Vagina (tissue), 2 donors: ENCODE measurements around the gene MUCL3. TPM values are rescaled to one million over a fixed set of nuclear protein-coding genes. Genes with fewer than 3 reads are reported as not detected.
"Not testable (repeated sequence)": the region's sequence is repeated elsewhere in the genome, so short reads cannot be mapped to it uniquely, and the experiment has no call there.

Experiments
- DNase-seq, 2 donors: peaks; one replicate each; pipeline ENCODE4 v3.0.0-alpha.2; 2017; ENCODE audit errors: extremely low spot score in 2 of 2
- H3K27ac ChIP-seq: fragments of 200-600 bp; sonication (generic); one replicate; pipeline ENCODE4 v1.5.1; 2019
- H3K27me3 ChIP-seq: fragments of 200-600 bp; sonication (generic); one replicate; pipeline ENCODE4 v1.5.1; 2019
- H3K36me3 ChIP-seq, 2 donors: fragments of 200-600 bp; sonication (generic); one replicate each; pipeline ENCODE4 v1.5.1; 2017 to 2019
- H3K4me1 ChIP-seq: fragments of 200-600 bp; sonication (generic); one replicate; pipeline ENCODE4 v1.5.1; 2019
- H3K4me3 ChIP-seq, 2 donors: fragments of 200-600 bp; sonication (generic); 1 replicate in 1 of 2; 2 replicates in 1 of 2; pipeline ENCODE4 v1.5.1; 2016 to 2019
- H3K9me3 ChIP-seq: fragments of 200-600 bp; sonication (generic); one replicate; pipeline ENCODE4 v1.5.1; 2019
- POLR2A ChIP-seq, 2 donors: fragments of 450-650 bp; IDR thresholded peaks; one replicate each; pipeline ENCODE4 v1.6.1; 2017; ENCODE audit warnings: antibody characterized with exemption in 2 of 2, mild to moderate bottlenecking in 2 of 2, moderate library complexity in 2 of 2
- POLR2AphosphoS5 ChIP-seq, 2 donors: sonication (generic); formaldehyde crosslinking; IDR thresholded peaks; one replicate each; pipeline ENCODE4 v1.9.0; 2017; ENCODE audit warnings: antibody characterized with exemption in 2 of 2, mild to moderate bottlenecking in 2 of 2, low read depth in 1 of 2; ENCODE audit not compliant: insufficient read depth in 1 of 2
- intact Hi-C: fragments of 100-400 bp; cut with DNase I; formaldehyde crosslinking; loops from one replicate; pipeline ENCODE4 v1.15.1; 2023
- total RNA-seq: library from RNA; depleted of rRNA; stranded (reverse); fragments of >200 nt; gene quantifications from one replicate; pipeline ENCODE4 v1.2.3, GENCODE V29; 2016
- TF ChIP-seq, protein P1 (sequence below), 3 experiments: fragments of 450-650 bp in 2 of 3; fragments of 200-600 bp in 1 of 3; sonication (generic) in 1 of 3; IDR thresholded peaks; one replicate each; pipeline ENCODE4 v1.5.1; 2017 to 2019; ENCODE audit warnings: antibody characterized with exemption in 3 of 3, mild to moderate bottlenecking in 2 of 3, moderate library complexity in 2 of 3

Gene MUCL3
- total RNA-seq, 1 donor from 2014 or later, result 0.49 TPM

DNA sequence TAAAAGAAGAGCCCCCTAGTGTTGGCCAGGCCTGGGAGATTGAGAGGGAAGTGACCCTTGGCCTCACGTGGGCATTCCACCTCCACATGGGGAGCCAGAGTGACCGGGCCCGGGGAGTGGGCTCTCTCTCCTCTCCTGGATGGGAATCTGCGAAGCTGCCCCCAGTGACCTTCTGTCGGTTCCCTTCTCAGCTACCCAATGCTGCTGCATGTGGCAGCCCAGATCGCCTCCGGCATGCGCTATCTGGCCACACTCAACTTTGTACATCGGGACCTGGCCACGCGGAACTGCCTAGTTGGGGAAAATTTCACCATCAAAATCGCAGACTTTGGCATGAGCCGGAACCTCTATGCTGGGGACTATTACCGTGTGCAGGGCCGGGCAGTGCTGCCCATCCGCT, 42.9 kb upstream of the MUCL3 start:
- DNase-seq, result no peak
- Histone ChIP-seq H3K36me3 (peaks cover 0 to 61% of the 10 kb centered on the region in 2 donors), H3K9me3 (no peaks in the 10 kb centered on the region), H3K4me3 (no peak overlapping the region), H3K4me1 (no peaks in the 10 kb centered on the region), H3K27ac (no peak overlapping the region), H3K27me3 (no peaks in the 10 kb centered on the region)
- intact Hi-C loops, result no loop called here
- TF ChIP-seq POLR2AphosphoS5 (IDR thresholded peaks at IDR 0.05; ENCODE audit: insufficient read depth in 1 of 2, low read depth in 1 of 2) (no peak), POLR2A (IDR thresholded peaks at IDR 0.05) (no peak)
- TF ChIP-seq, protein P1, sequence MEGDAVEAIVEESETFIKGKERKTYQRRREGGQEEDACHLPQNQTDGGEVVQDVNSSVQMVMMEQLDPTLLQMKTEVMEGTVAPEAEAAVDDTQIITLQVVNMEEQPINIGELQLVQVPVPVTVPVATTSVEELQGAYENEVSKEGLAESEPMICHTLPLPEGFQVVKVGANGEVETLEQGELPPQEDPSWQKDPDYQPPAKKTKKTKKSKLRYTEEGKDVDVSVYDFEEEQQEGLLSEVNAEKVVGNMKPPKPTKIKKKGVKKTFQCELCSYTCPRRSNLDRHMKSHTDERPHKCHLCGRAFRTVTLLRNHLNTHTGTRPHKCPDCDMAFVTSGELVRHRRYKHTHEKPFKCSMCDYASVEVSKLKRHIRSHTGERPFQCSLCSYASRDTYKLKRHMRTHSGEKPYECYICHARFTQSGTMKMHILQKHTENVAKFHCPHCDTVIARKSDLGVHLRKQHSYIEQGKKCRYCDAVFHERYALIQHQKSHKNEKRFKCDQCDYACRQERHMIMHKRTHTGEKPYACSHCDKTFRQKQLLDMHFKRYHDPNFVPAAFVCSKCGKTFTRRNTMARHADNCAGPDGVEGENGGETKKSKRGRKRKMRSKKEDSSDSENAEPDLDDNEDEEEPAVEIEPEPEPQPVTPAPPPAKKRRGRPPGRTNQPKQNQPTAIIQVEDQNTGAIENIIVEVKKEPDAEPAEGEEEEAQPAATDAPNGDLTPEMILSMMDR (IDR thresholded peaks at IDR 0.05), result no peak

DNA sequence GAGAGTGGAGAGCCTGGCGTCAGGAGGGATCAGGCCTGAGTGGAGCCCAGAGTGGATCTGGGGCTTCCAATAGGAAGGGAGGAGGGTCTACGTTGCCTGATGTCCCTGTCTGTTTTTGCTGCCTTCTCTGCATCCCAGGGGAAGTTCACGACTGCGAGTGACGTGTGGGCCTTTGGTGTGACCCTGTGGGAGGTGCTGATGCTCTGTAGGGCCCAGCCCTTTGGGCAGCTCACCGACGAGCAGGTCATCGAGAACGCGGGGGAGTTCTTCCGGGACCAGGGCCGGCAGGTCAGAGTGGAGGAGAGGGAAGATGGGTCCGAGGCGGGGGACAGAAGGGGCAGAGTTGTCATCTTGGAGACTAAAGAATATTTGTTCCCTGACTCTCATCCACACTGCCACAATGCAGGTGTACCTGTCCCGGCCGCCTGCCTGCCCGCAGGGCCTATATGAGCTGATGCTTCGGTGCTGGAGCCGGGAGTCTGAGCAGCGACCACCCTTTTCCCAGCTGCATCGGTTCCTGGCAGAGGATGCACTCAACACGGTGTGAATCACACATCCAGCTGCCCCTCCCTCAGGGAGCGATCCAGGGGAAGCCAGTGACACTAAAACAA, 41.9 kb upstream of the MUCL3 start:
- H3K27me3 ChIP-seq, result no peaks in the 10 kb centered on the region
- H3K4me3 ChIP-seq, result no peak overlapping the region
- H3K27ac ChIP-seq, result no peak overlapping the region
- DNase-seq, result no peak
- no peaks in the 10 kb centered on the region for H3K4me1 ChIP-seq
- intact Hi-C loops, result no loop called here
- peaks cover 0 to 52% of the 10 kb centered on the region in 2 donors for H3K36me3 ChIP-seq
- no peaks in the 10 kb centered on the region for H3K9me3 ChIP-seq
- TF ChIP-seq, protein P1 (IDR thresholded peaks at IDR 0.05), result no peak
- no peak for TF ChIP-seq POLR2AphosphoS5 (IDR thresholded peaks at IDR 0.05; ENCODE audit: insufficient read depth in 1 of 2, low read depth in 1 of 2)
- TF ChIP-seq POLR2A (IDR thresholded peaks at IDR 0.05), result no peak

DNA sequence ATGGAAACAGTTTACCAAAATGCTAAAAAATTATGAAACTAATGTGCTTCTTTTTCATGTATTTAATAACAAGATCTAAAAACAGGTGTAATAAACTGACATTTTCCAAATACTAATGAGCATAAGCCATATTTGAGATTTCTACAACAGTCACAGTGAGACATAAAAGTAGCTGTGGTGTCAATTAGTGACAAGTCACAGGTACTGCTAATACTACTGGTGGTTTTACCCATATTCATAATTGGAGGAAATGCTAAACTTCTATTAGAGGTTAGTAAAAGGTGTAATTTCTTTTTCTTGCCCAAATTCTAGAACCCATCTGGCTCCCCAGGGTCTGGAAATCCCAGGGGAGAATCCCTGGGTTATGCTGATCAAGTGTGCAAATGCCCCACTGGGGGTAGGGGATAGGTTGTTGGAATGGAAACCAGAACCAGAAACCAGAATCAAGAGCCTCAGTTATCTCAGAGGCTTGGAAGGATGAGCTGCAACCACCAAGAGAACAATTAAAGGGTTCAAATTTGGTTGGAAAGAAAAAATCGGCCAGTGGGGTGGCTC, 39.8 kb upstream of the MUCL3 start:
- no peaks in the 10 kb centered on the region for H3K27me3 ChIP-seq
- TF ChIP-seq POLR2A (IDR thresholded peaks at IDR 0.05) (no peak), POLR2AphosphoS5 (IDR thresholded peaks at IDR 0.05; ENCODE audit: insufficient read depth in 1 of 2, low read depth in 1 of 2) (no peak)
- TF ChIP-seq, protein P1 (IDR thresholded peaks at IDR 0.05), result no peak
- H3K4me3 ChIP-seq, result no peak overlapping the region
- H3K36me3 ChIP-seq, result peaks cover 0 to 33% of the 10 kb centered on the region in 2 donors
- intact Hi-C loops, result no loop called here
- H3K4me1 ChIP-seq, result no peaks in the 10 kb centered on the region
- no peak for DNase-seq
- no peak overlapping the region for H3K27ac ChIP-seq
- H3K9me3 ChIP-seq, result no peaks in the 10 kb centered on the region

DNA sequence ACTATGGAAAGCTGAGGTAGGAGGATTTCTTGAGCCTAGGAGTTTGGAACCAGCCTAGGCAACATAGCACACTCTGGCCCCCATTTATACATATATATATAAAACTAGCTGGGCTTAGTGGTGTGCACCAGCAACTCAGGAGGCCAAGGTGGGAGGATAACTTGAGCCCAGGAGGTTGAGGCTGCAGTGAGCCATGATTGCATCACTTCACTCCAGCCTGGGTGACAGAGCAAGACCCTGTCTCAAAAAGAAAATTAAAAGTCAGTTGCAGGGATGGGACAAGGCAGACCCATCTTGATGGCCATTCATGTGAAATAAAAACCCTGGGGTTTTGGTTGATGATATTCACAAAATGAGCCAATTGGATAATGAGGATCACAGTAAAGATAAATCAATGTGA, 39.3 kb upstream of the MUCL3 start:
- intact Hi-C loops, result no loop called here
- no peaks in the 10 kb centered on the region for H3K4me1 ChIP-seq

DNA sequence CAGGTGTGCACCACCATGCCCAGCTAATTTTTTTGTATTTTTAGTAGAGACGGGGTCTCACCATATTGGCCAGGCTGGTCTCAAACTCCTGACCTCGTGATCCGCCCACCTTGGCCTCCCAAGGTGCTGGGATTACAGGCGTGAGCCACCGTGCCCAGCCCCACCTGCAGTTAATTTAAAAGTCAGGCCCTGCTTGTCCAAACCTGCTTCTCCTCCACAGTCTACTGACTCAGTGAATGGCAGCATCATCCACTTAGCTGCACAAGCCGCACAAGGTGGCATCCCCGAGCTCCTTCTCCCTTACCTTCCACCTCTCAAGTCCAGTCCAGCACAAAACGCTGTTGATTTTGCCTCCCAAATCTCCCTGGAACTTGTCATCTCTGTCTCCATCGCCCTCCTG, 38.6 kb upstream of the MUCL3 start:
- DNase-seq, intact Hi-C loops, H3K4me1 ChIP-seq, H3K27ac ChIP-seq, H3K4me3 ChIP-seq, H3K9me3 ChIP-seq, H3K27me3 ChIP-seq: not testable (repeated sequence)
- peaks cover 0 to 20% of the 10 kb centered on the region in 2 donors for H3K36me3 ChIP-seq

More for the DNA sequence above, 39.3 kb upstream of the MUCL3 start:
- Histone ChIP-seq H3K36me3 (peaks cover 0 to 28% of the 10 kb centered on the region in 2 donors), H3K27me3 (no peaks in the 10 kb centered on the region), H3K9me3 (no peaks in the 10 kb centered on the region), H3K4me3 (no peak overlapping the region), H3K27ac (no peak overlapping the region)
- TF ChIP-seq POLR2A (IDR thresholded peaks at IDR 0.05) (no peak), POLR2AphosphoS5 (IDR thresholded peaks at IDR 0.05; ENCODE audit: insufficient read depth in 1 of 2, low read depth in 1 of 2) (no peak)
- TF ChIP-seq, protein P1 (IDR thresholded peaks at IDR 0.05), result no peak
- no peak for DNase-seq
